Measurements from ENCODE around the gene COX20.
"Not testable (repeated sequence)": the region's sequence is repeated elsewhere in the genome, so short reads cannot be mapped to it uniquely, and the experiment has no call there.

Gene COX20

DNA sequence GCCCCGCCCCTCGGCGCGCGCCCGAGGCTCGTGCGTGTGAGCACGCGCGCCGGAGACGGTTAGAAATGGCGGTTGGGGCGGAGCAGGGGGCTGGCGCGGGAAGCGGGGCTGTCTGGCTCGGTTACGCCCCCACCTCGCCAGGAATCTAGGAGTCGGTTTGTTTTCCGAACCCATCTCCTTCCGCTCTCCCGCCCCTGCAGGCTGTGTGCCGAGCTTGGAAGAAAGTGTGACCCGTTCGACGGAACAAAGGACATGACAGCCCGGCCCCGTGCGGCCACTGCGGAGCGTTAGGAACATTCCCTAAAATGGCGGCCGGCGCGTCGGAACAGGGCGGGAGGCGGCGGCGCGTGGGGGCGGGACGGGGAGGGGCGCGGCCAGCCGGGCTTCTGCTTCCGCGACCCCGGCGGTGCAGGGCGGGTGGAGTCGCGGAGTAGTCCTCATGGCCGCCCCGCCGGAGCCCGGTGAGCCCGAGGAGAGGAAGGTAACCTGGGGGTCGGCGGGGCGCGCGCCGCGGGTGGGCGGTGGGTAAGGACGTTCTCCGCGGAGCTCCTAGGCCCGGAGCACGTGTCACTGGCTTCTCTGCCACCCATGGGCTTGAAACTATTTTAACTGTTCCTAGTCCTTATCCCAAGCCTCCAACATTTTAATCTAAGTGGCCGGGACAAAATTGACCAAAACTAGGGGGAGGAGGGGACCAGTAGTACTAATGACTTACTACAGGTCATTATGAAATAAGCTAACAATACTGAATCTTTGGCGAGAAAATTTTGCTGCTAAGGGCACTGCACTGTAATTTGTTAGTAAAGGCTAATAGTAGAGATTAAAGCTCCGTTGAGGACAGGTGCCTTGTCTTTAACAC lies at the start of gene COX20:
Gene COX20, plus strand, starts transcription at position 383 of the 859 bp plus-strand sequence. Its CDS starts 57 bp downstream, at position 440.
- peak; percentile 83 to 92 for DNase-seq

DNA sequence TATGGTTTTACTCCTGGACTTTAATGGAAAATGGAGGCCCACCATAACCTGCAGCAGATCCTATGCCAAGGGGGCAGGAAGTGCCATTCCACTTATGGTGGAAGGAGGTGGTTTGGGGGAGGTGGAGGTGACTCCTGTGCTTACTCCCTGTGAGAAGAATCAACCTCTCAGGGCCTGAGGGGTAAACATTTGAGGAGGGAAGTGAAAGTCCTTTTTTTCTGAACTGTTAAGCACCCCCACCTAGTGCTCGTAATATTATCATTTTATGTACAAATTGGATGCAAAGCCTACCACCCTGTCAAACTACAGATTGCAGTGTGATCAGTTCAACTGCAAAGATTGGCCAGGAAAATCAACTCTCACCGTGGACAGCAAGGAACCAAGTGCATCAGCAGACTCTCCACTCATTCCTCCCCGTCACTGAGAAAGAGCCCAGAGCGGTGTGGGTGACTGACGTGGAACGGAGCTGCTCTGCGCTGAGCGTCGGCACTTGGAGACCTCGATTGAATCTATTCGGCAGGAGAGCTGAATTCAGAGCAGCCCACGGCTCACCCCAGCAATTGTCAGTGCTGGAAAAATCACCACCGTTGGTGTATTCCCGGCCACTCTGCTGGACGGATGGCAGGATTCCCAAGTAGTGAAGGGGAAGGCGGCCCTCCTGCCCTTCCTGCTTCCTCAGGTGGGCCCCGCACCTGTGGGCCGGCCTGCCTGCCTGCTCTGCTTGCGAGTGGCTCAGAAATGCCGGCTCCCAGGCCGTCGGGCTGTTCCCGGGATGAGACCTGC lies 46.8 kb upstream of the COX20 start:
- DNase-seq, result no peak

- DNase-seq, result no peak
Measured at GRCh38 chr1:244789276-244789580, 46.2 kb upstream of the COX20 start.

DNA sequence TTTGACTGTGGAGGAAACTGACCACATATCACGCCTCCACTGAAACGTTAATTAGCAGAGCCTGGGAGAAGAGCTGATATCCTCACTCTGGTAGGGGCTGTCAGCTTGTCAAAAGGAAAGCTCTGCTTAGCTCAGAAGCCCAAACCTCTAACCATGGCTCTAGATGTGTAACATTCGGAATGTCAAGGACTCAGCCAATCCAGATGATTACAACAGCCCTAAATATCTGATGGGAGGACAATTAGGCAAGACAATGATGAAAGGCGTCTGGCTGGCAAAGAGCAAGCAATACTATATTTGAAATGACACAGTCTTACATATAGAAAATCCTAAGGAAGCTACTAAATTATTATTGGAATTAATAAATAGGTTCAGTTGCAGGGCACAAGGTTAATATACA lies 45.7 kb upstream of the COX20 start:
- no peak for DNase-seq

DNA sequence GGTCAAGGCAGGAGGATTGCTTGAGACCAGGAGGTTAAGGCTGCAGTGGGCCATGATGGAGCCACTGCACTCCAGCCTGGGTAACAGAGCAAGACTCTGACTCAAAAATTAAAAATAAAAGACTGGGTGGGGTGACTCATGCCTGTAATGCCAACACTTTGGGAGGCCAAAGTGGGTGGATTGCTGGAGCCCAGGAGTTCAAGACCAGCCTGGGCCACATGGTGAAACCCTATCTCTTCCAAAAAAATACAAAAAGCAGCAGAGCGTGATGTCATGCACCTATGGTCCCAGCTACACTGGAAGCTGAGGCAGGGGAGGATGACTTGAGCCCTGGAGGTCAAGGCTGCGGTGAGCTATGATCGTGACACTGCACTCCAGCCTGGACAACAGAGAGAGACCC lies 44.4 kb upstream of the COX20 start:
- DNase-seq, result no peak

GRCh38 chr1:244792188-244792850 lies 43.1 kb upstream of the COX20 start:
- no peak for DNase-seq

GRCh38 chr1:244794071-244794470 lies 41.4 kb upstream of the COX20 start:
- no peak for DNase-seq

GRCh38 chr1:244794516-244794915 lies 40.9 kb upstream of the COX20 start:
- DNase-seq, result not testable (repeated sequence)

- peak; percentile 40 to 86 for DNase-seq
Measured at GRCh38 chr1:244796719-244797406, 38.6 kb upstream of the COX20 start.

DNA sequence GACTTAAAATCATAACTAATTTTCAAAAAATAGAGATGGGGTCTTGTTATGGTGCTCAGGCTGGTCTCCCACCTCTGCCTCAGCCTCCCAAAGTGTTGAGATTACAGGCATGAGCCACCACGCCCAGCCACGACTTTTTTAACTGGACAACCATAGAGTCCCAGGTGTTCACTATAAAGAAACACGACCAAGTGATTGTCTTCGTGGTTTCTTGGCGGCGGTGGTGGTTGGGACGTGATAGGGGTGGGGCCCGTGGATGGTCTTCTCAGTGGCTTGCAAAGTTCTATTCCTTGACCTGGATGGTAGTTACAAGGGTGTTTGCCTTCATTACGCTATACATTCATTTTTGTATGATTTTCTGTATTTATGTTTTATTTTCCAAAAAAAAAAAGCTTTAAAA lies 34.6 kb upstream of the COX20 start:
- no peak for DNase-seq

GRCh38 chr1:244801246-244801645 lies 34.2 kb upstream of the COX20 start:
- DNase-seq, result peak; percentile 14 to 30

GRCh38 chr1:244802041-244802440 lies 33.4 kb upstream of the COX20 start:
- no peak for DNase-seq

DNA sequence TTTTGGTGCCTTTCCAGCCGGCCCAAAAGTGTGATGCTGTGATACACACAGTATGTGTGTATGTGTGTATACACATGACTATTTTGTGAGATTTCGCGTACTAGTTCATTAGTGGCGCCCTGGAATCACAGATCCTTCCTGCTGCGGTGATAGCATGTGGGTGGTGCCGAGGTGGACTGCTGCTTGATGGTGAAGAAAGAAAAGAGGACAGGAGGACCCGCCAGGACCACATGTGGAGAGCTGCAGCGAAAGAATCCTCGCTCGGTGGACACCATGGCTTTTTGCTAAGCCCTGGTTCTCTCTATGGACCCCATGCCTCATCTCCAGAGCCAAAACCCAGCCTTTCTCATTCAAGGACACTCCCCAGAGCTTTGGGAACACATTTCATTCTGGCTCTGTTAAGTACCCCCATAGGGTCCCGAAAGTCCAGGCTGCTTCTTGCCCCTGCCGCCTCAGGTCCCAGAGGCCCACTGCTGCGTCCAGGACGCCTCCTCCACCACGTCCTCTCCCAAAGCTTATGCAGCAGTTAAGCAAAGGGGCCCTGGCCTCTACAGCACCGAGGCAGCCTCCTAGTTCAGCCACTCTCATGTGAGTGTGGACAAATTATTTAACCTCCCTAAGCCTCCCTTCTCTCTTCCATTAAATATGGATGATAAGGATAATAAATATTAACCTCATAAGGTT lies 32.8 kb upstream of the COX20 start:
- no peak for DNase-seq

GRCh38 chr1:244804841-244805240 lies 30.6 kb upstream of the COX20 start:
- DNase-seq, result no peak

- no peak for DNase-seq
Measured at GRCh38 chr1:244807138-244807537, 28.3 kb upstream of the COX20 start.

GRCh38 chr1:244810221-244810620 lies 25.2 kb upstream of the COX20 start:
- no peak for DNase-seq

- DNase-seq, result no peak
Measured at GRCh38 chr1:244813327-244813726, 22.1 kb upstream of the COX20 start.

DNA sequence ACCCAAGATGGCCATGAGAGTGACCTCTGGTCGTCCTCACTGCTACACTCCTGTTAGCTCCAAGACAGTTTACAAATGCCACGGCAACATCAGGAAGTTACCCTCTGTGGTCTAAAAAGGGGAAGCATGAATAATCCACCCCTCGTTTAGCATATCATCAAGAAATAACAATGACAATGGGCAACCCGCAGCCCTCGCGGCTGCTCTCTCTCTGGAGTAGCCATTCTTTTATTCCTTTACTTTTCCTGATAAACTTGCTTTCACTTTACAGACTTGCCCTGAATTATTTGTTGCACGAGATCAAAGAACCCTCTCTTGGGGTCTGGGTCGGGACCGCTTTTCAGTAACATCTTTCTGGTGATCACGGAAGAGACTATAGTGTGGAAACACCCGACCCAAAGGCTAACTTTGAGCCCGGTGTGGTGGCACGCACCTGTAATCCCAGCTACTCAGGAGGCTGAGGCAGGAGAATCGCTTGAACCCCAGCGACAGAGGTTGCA lies 19.8 kb upstream of the COX20 start:
- peak; percentile 76 to 84 for DNase-seq

GRCh38 chr1:244817415-244817894 lies 18.0 kb upstream of the COX20 start:
- DNase-seq, result no peak

DNA sequence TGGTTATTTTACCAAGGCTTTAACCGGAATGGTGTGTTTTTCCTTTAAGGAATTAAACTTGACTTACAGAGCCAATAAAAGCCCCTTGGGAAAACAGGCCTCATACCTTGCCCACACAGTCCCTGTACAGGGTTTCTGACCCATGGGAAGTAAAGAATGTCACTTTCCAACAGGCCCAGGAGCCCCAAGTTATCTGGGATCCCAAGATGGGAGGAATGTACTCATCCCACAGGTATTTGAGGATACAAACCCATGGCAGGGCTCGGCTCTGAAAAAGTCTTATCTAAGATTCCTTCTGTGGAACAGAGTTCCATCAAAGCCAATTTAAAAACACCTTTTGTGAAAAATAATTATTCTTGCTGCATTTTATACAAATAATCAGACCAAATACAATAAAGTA lies 15.3 kb upstream of the COX20 start:
- no peak for DNase-seq

GRCh38 chr1:244821134-244821533 lies 14.3 kb upstream of the COX20 start:
- no peak for DNase-seq

GRCh38 chr1:244822878-244823277 lies 12.6 kb upstream of the COX20 start:
- no peak for DNase-seq

Data from inflammatory macrophage treated with lipopolysaccharide for 1 hour (primary cell).